Measurements from ENCODE around the gene PSTPIP1. TPM values are rescaled to one million over a fixed set of nuclear protein-coding genes. Genes with fewer than 3 reads are reported as not detected.

The PSTPIP1 gene
- total RNA-seq, 1 experiment from 2014 or later = not detected

GRCh38 chr15:77032647-77033416 lies 37.9 kb downstream of the PSTPIP1 start:
- Histone ChIP-seq H3K36me3 (ENCODE audit: low read depth, low read length) (no peaks in the 10 kb centered on the region), H4K20me1 (ENCODE audit: low read length) (no peaks in the 10 kb centered on the region), H3F3A (ENCODE audit: low read length, unreplicated experiment) (no peaks in the 10 kb centered on the region), H3K27me3 (ENCODE audit: low read length) (no peaks in the 10 kb centered on the region), H3K9ac (ENCODE audit: low read length) (no peak overlapping the region), H3K4me2 (ENCODE audit: low read length) (no peak overlapping the region), H2AFZ (ENCODE audit: low read length) (no peak overlapping the region), H3K4me3 (ENCODE audit: low read length) (no peak overlapping the region), H3K4me1 (ENCODE audit: insufficient read depth, low read length) (no peaks in the 10 kb centered on the region), H3K27ac (ENCODE audit: low read length) (no peak overlapping the region), H3K9me3 (ENCODE audit: low read length) (no peaks in the 10 kb centered on the region), H3K79me2 (ENCODE audit: low read length) (no peaks in the 10 kb centered on the region), H3K9me2 (replicated peaks; ENCODE audit: low read length) (no peaks in the 10 kb centered on the region)
- BruUV-seq (replicated peaks) = no TSS peak
- intact Hi-C loops (cut with micrococcal nuclease) = no loop called here
- ATAC-seq = no peak
- TF ChIP-seq CTCF (conservative IDR thresholded peaks at IDR 0.05; ENCODE audit: low read depth, low read length) (no peak), EZH2 (IDR thresholded peaks at IDR 0.05; ENCODE audit: low read length, unreplicated experiment) (no peak), EZH2phosphoT487 (IDR thresholded peaks at IDR 0.05; ENCODE audit: borderline replicate concordance, low read length) (no peak)
- ChIA-PET CTCF (no interaction called here), POLR2A (ENCODE audit: unreplicated experiment) (interaction anchor here (0.6 kb wide), 1 partner anchor 37 kb away, joined by 3 read pairs; no protein-coding TSS in a partner anchor)
- DNase-seq = no peak

- no peak for TF ChIP-seq EZH2 (IDR thresholded peaks at IDR 0.05; ENCODE audit: low read length, unreplicated experiment)
- no peak for TF ChIP-seq CTCF (conservative IDR thresholded peaks at IDR 0.05; ENCODE audit: low read depth, low read length)
- TF ChIP-seq EZH2phosphoT487 (IDR thresholded peaks at IDR 0.05; ENCODE audit: borderline replicate concordance, low read length) = no peak
- H3K9me2 ChIP-seq (replicated peaks; ENCODE audit: low read length) = no peaks in the 10 kb centered on the region
- no peak overlapping the region for H2AFZ ChIP-seq (ENCODE audit: low read length)
- H3K4me1 ChIP-seq (ENCODE audit: insufficient read depth, low read length) = no peaks in the 10 kb centered on the region
- no peaks in the 10 kb centered on the region for H4K20me1 ChIP-seq (ENCODE audit: low read length)
- no peaks in the 10 kb centered on the region for H3K79me2 ChIP-seq (ENCODE audit: low read length)
- ATAC-seq (no peak), DNase-seq (no peak)
- CTCF ChIA-PET = no interaction called here
- no peak overlapping the region for H3K9ac ChIP-seq (ENCODE audit: low read length)
- POLR2A ChIA-PET (ENCODE audit: unreplicated experiment) = interaction anchor here (0.6 kb wide), 1 partner anchor 36 kb away, joined by 3 read pairs; no protein-coding TSS in a partner anchor
- H3K27ac ChIP-seq (ENCODE audit: low read length) = no peak overlapping the region
- H3K9me3 ChIP-seq (ENCODE audit: low read length) = no peaks in the 10 kb centered on the region
- no peaks in the 10 kb centered on the region for H3F3A ChIP-seq (ENCODE audit: low read length, unreplicated experiment)
- H3K4me3 ChIP-seq (ENCODE audit: low read length) = no peak overlapping the region
- intact Hi-C loops (cut with micrococcal nuclease) = no loop called here
- no peaks in the 10 kb centered on the region for H3K36me3 ChIP-seq (ENCODE audit: low read depth, low read length)
- H3K27me3 ChIP-seq (ENCODE audit: low read length) = no peaks in the 10 kb centered on the region
- BruUV-seq (replicated peaks) = no TSS peak
- no peak overlapping the region for H3K4me2 ChIP-seq (ENCODE audit: low read length)
These were observed 38.4 kb downstream of the PSTPIP1 start for GRCh38 chr15:77033417-77033728.
